Measurements from ENCODE around the gene PYDC1.

The PYDC1 gene

GRCh38 chr16:31225193-31225592 lies 8.3 kb upstream of the PYDC1 start:
- Histone ChIP-seq H3K4me3 (replicated peaks; ENCODE audit: low read depth, low read length) (no peak overlapping the region), H3K27me3 (replicated peaks; ENCODE audit: control insufficient read depth, insufficient read depth, low read length) (no peaks in the 10 kb centered on the region; the same call in 1 of the 2 replicates), H3K36me3 (ENCODE audit: control insufficient read depth, insufficient read depth, low read length) (no peaks in the 10 kb centered on the region)
- TF ChIP-seq CTCF (IDR thresholded peaks at IDR 0.05; ENCODE audit: insufficient read depth, low read length, poor library complexity, severe bottlenecking): no peak
- DNase-seq (ENCODE audit: extremely low read depth, insufficient read length): no peak

- DNase-seq (ENCODE audit: extremely low read depth, insufficient read length): no peak
- H3K36me3 ChIP-seq (ENCODE audit: control insufficient read depth, insufficient read depth, low read length): no peaks in the 10 kb centered on the region
- TF ChIP-seq CTCF (IDR thresholded peaks at IDR 0.05; ENCODE audit: insufficient read depth, low read length, poor library complexity, severe bottlenecking): no peak
- no peak overlapping the region for H3K4me3 ChIP-seq (replicated peaks; ENCODE audit: low read depth, low read length)
- no peaks in the 10 kb centered on the region; the same call in 1 of the 2 replicates for H3K27me3 ChIP-seq (replicated peaks; ENCODE audit: control insufficient read depth, insufficient read depth, low read length)
Measured at GRCh38 chr16:31224092-31224955, 7.4 kb upstream of the PYDC1 start.

- H3K4me3 ChIP-seq (replicated peaks; ENCODE audit: low read depth, low read length): no peak overlapping the region
- TF ChIP-seq CTCF (IDR thresholded peaks at IDR 0.05; ENCODE audit: insufficient read depth, low read length, poor library complexity, severe bottlenecking): no peak
- no peaks in the 10 kb centered on the region for H3K36me3 ChIP-seq (ENCODE audit: control insufficient read depth, insufficient read depth, low read length)
- DNase-seq (ENCODE audit: extremely low read depth, insufficient read length): no peak
- no peaks in the 10 kb centered on the region; the same call in 1 of the 2 replicates for H3K27me3 ChIP-seq (replicated peaks; ENCODE audit: control insufficient read depth, insufficient read depth, low read length)
Measured at GRCh38 chr16:31223044-31223443, 6.1 kb upstream of the PYDC1 start.

GRCh38 chr16:31221357-31222160 lies 4.6 kb upstream of the PYDC1 start:
- Histone ChIP-seq H3K36me3 (ENCODE audit: control insufficient read depth, insufficient read depth, low read length) (no peaks in the 10 kb centered on the region), H3K4me3 (replicated peaks; ENCODE audit: low read depth, low read length) (no peak overlapping the region), H3K27me3 (replicated peaks; ENCODE audit: control insufficient read depth, insufficient read depth, low read length) (peaks cover 3% of the 10 kb centered on the region)
- no peak for DNase-seq (ENCODE audit: extremely low read depth, insufficient read length)
- no peak for TF ChIP-seq CTCF (IDR thresholded peaks at IDR 0.05; ENCODE audit: insufficient read depth, low read length, poor library complexity, severe bottlenecking)

GRCh38 chr16:31219154-31219741 lies 2.3 kb upstream of the PYDC1 start:
- Histone ChIP-seq H3K27me3 (replicated peaks; ENCODE audit: control insufficient read depth, insufficient read depth, low read length) (peaks cover 3% of the 10 kb centered on the region), H3K36me3 (ENCODE audit: control insufficient read depth, insufficient read depth, low read length) (no peaks in the 10 kb centered on the region), H3K4me3 (replicated peaks; ENCODE audit: low read depth, low read length) (no peak overlapping the region)
- no peak for DNase-seq (ENCODE audit: extremely low read depth, insufficient read length)
- TF ChIP-seq CTCF (IDR thresholded peaks at IDR 0.05; ENCODE audit: insufficient read depth, low read length, poor library complexity, severe bottlenecking): no peak

All from GM06990 (cell line).